Nucleus accumbens (tissue), 56 donors: ENCODE measurements around the gene SLC41A3.
"Not testable (repeated sequence)": the region's sequence is repeated elsewhere in the genome, so short reads cannot be mapped to it uniquely, and the experiment has no call there.

Source experiments
- DNase-seq, 56 donors: peaks; one replicate each; lab custom pipeline; 2025; lab: John Stamatoyannopoulos, UW

The SLC41A3 gene

GRCh38 chr3:125963834-125964233 is 120.1 kb downstream of the SLC41A3 start:
- not testable (repeated sequence) for DNase-seq

DNA sequence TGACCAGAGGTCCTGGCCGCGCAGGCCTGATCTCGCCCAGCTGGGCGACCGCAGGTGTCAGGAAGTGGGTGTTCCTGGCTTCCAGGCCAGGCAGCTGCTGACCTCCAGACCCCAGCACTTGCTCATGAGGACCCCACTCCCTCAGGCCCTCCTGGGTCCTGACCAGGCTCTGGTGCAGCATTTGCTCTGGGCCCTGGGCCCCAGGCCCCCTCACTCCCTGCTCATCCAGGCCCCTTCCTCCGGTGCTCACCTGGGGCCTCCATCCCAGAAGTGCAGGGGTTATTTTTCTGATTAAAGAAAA is 122.7 kb downstream of the SLC41A3 start:
- no peak for DNase-seq

- no peak for DNase-seq
Measured at GRCh38 chr3:125960456-125961288, 123.3 kb downstream of the SLC41A3 start.

GRCh38 chr3:125960066-125960424 is 123.9 kb downstream of the SLC41A3 start:
- no peak for DNase-seq

- DNase-seq, result no peak
Measured at GRCh38 chr3:125959317-125960065, 124.4 kb downstream of the SLC41A3 start.

- DNase-seq, result no peak
Measured at GRCh38 chr3:125958511-125959316, 125.2 kb downstream of the SLC41A3 start.

- no peak for DNase-seq
Measured at GRCh38 chr3:125957674-125958510, 126.0 kb downstream of the SLC41A3 start.

- DNase-seq, result not testable (repeated sequence)
Measured at GRCh38 chr3:125957020-125957419, 126.9 kb downstream of the SLC41A3 start.
